ENCODE measurements around the gene STAC2.
"Not testable (repeated sequence)": the region's sequence is repeated elsewhere in the genome, so short reads cannot be mapped to it uniquely, and the experiment has no call there.

Gene STAC2

DNA sequence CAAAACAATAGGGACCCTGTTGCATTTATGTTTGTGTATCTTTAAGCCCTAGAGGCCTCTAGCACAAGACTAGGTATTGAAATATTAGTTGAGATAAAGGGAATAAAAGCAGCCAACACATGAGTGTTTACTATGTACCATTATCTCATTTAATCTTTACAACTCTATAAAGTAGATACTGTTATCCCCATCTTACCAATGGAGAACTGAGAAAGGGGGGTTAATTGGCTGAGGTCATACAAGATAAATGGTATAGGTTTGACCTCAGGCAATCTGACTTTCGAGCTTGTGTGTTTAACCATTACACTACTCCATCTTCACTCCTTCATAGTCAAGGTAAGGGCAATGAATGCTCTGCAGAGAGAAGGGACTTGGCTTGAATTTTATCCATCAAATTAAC, 26.3 kb upstream of the STAC2 start:
- no peak overlapping the region for H3K4me3 ChIP-seq (replicated peaks; ENCODE audit: low read depth, low read length)
- no peak for DNase-seq (ENCODE audit: low read depth)
- TF ChIP-seq, protein P1, sequence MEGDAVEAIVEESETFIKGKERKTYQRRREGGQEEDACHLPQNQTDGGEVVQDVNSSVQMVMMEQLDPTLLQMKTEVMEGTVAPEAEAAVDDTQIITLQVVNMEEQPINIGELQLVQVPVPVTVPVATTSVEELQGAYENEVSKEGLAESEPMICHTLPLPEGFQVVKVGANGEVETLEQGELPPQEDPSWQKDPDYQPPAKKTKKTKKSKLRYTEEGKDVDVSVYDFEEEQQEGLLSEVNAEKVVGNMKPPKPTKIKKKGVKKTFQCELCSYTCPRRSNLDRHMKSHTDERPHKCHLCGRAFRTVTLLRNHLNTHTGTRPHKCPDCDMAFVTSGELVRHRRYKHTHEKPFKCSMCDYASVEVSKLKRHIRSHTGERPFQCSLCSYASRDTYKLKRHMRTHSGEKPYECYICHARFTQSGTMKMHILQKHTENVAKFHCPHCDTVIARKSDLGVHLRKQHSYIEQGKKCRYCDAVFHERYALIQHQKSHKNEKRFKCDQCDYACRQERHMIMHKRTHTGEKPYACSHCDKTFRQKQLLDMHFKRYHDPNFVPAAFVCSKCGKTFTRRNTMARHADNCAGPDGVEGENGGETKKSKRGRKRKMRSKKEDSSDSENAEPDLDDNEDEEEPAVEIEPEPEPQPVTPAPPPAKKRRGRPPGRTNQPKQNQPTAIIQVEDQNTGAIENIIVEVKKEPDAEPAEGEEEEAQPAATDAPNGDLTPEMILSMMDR (IDR thresholded peaks at IDR 0.05; ENCODE audit: low read length, missing control alignments) = no peak

DNA sequence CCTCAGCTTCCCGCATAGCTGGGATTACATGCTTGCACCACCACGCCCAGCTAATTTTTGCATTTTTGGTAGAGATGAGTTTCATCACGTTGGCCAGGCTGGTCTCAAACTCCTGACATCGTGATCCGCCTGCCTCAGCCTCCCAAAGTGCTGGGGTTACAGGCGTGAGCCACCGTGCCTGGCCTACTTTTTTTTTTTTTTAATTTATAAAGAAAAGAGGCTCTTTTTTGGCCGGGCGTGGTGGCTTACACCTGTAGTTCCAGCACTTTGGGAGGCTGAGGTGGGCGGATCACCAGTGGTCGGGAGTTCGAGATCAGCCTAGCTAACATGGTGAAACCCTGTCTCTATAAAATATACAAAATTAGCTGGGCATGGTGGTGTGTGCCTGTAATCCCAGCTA, 24.3 kb upstream of the STAC2 start:
- not testable (repeated sequence) for DNase-seq (ENCODE audit: low read depth); H3K4me3 ChIP-seq (replicated peaks; ENCODE audit: low read depth, low read length)

DNA sequence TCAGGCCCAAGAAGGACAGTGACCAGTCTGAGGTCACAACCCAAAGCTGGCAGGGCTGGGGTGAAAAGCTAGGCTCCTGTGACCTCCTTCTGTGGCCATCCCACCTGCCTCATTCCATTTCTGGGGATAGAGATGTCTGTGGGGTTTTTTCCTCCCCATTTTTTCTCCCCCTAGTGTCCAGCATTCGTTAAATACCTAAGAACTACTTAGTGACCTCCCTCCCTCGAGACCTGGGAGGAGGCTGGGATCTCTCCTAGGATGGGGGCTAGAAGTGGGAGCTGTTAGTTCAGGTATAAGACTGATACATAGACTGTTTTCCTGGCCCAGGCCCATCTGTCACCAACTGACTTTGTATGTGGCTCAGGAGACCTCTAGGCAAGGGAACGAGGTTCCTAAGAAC, 20.5 kb upstream of the STAC2 start:
- TF ChIP-seq, protein P1 (IDR thresholded peaks at IDR 0.05; ENCODE audit: low read length, missing control alignments) = no peak
- no peak overlapping the region for H3K4me3 ChIP-seq (replicated peaks; ENCODE audit: low read depth, low read length)
- no peak for DNase-seq (ENCODE audit: low read depth)

DNA sequence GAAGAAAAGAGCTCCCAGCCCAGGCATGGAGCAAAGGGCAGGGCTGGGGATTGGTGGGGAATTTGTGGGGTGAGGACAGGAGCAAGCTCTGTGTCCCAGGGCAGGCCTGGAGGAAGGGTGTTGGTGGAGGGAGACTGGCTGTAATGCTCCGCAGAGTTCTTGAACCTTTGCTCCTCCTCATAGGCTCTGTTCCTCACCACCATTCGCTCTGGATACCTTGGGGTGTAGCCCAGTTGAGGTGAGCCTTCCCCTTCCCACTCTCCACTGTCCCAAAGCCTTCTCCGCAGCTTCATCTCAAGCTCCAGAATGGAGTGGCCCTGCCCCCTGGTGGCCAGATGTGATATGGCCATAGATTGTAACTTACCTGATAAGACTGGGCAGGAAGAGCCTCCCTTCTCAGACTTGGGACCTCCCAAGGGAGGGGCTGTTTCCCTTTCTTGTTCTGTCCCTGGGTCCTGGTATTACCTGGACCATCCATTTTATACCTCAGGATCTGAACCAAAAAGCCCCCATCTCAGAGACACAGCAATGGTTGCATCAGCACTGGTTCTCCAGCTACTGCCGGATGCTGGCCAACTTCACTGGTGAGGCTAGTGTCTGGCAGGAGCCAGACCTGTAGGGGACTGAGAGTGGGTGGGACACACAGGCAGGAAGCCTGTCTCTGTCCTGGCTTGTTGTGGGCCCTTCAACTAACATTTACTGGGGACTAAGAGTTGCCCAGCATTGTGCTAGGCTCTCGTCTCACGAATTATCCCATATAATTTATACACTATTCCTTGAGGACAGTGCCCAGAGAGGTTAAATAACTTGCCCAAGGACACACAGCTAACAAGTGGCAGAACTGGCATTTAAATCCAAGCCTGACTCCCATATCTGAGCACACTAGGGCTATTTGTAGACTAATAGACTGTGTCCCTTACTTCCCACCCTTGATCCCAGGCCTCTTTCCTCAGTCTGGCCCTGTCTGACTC, 19.1 kb upstream of the STAC2 start:
- TF ChIP-seq, protein P1 (IDR thresholded peaks at IDR 0.05; ENCODE audit: low read length, missing control alignments) = peak; percentile 98
- H3K4me3 ChIP-seq (replicated peaks; ENCODE audit: low read depth, low read length) = no peak overlapping the region

DNA sequence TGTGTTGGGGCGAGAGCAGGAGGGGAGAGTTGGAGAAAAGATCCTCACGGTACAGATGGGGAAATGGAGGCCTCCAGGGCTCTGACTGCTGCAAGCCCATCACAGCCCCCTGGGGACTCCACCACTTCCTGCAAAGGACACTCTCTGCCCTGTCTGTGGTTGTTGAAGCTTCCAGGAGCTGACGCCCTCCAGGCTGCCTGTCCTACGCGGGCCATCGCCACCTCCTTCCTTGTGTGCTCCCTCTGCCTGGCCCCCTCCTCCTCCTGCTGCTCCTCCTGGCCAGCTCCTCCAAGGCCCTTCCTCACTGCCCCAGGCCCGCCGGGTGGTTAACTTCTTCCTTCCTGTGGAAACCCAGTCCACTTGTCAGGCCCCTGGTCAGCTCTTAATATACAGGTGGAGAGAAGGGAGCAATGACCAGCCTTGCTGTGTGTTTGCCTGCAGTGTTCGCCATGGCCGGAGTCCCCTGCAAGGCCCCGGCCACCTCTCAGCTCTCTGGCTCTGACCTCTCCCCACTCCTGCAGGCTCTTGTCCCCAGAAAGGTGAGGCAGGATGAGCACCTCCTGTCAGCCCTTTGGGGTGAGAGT, 18.4 kb upstream of the STAC2 start:
- TF ChIP-seq, protein P1 (IDR thresholded peaks at IDR 0.05; ENCODE audit: low read length, missing control alignments) = no peak
- no peak for DNase-seq (ENCODE audit: low read depth)
- H3K4me3 ChIP-seq (replicated peaks; ENCODE audit: low read depth, low read length) = no peak overlapping the region

More for the DNA sequence above, 19.1 kb upstream of the STAC2 start:
- peak; percentile 86 for DNase-seq (ENCODE audit: low read depth)

DNA sequence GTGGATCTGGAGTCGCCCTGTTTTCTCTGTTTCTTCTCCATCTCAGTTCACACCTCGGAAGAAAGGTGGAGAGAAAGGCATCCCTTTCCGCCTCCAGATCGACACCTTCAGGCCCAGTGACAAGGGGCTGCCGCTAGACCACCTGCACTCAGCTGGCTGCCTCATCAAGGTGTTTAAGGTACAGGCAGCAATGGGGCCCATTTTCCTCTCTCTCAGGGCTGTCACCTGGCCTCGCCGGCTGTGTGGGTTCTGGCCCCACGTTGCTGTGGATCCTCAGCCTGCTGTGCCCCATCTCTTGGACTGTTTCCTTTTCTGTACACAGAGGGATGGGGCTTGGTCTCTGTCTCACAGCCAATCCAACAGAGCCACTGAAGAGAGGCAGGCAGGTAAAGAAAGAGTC, 17.4 kb upstream of the STAC2 start:
- H3K4me3 ChIP-seq (replicated peaks; ENCODE audit: low read depth, low read length) = no peak overlapping the region
- no peak for DNase-seq (ENCODE audit: low read depth)
- TF ChIP-seq, protein P1 (IDR thresholded peaks at IDR 0.05; ENCODE audit: low read length, missing control alignments) = no peak

DNA sequence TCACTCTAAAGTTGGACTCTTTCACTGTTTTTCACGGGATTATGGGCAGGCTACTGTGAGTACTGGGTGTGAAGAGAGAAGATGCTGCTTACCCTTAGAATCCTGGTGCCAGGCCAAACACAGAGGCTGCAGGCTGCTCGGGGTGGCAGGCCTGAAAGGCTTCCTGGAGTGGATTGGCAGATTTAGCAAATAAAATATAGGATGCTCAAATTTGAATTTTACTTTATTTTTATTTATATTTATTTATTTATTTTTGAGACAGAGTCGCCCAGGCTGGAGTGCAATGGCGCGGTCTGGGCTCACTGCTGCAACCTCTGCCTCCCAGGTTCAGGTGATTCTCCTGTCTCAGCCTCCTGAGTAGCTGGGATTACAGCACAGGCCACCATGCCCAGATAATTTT, 14.9 kb upstream of the STAC2 start:
- no peak overlapping the region for H3K4me3 ChIP-seq (replicated peaks; ENCODE audit: low read depth, low read length)
- DNase-seq (ENCODE audit: low read depth) = no peak
- TF ChIP-seq, protein P1 (IDR thresholded peaks at IDR 0.05; ENCODE audit: low read length, missing control alignments) = no peak

Measured in fibroblast of pulmonary artery (primary cell).